Ishikawa (cell line): ENCODE data around the gene CCDC106.

Source experiments
- CEBPB ChIP-seq: IDR thresholded peaks from 2 replicates; pipeline ENCODE4 v1.6.1; 2012
- CREB1 ChIP-seq: IDR thresholded peaks from 2 replicates; pipeline ENCODE4 v1.6.1; 2012; ENCODE audit warnings: low read depth
- EGR1 ChIP-seq: IDR thresholded peaks from 2 replicates; pipeline ENCODE4 v1.6.1; 2012
- EP300 ChIP-seq: IDR thresholded peaks from 2 replicates; pipeline ENCODE4 v1.6.1; 2012; ENCODE audit warnings: borderline replicate concordance
- FOXM1 ChIP-seq: IDR thresholded peaks from 2 replicates; pipeline ENCODE4 v1.6.1; 2012; ENCODE audit warnings: low read depth, borderline replicate concordance
- MAX ChIP-seq: IDR thresholded peaks from 2 replicates; pipeline ENCODE4 v1.6.1; 2012
- NFIC ChIP-seq: IDR thresholded peaks from 2 replicates; pipeline ENCODE4 v1.6.1; 2012
- RAD21 ChIP-seq: IDR thresholded peaks from 2 replicates; pipeline ENCODE4 v1.6.1; 2012; ENCODE audit warnings: low read depth
- REST ChIP-seq: IDR thresholded peaks from 2 replicates; pipeline ENCODE4 v1.6.1; 2012; ENCODE audit warnings: low read depth, mild to moderate bottlenecking
- TAF1 ChIP-seq: IDR thresholded peaks from 2 replicates; pipeline ENCODE4 v1.6.1; 2012; ENCODE audit warnings: low read depth, mild to moderate bottlenecking
- TCF12 ChIP-seq: IDR thresholded peaks from 2 replicates; pipeline ENCODE4 v1.6.1; 2012; ENCODE audit warnings: low read depth
- TEAD4 ChIP-seq: IDR thresholded peaks from 2 replicates; pipeline ENCODE4 v1.6.1; 2012
- USF1 ChIP-seq: IDR thresholded peaks from 2 replicates; pipeline ENCODE4 v1.6.1; 2012
- YY1 ChIP-seq: IDR thresholded peaks from 2 replicates; pipeline ENCODE4 v1.6.1; 2012; ENCODE audit warnings: low read depth
- ZBTB7A ChIP-seq: IDR thresholded peaks from 2 replicates; pipeline ENCODE4 v1.6.1; 2012; ENCODE audit warnings: low read depth

The CCDC106 gene

GRCh38 chr19:55680339-55681130, 32.5 kb downstream of the CCDC106 start:
- TF ChIP-seq FOXM1 (no peak), NFIC (no peak), EGR1 (no peak), USF1 (no peak)

GRCh38 chr19:55681131-55682092, 33.4 kb downstream of the CCDC106 start:
- TF ChIP-seq NFIC (0 out of 2 replicates have a peak, but pooled peaks have one; percentile 6), TEAD4 (no peak)

- no peak for TF ChIP-seq MAX
- no peak for TF ChIP-seq CREB1
- TF ChIP-seq YY1: no peak
- no peak for TF ChIP-seq RAD21
- TF ChIP-seq USF1: no peak
- no peak for TF ChIP-seq FOXM1
Observed at GRCh38 chr19:55683449-55684261, 35.6 kb downstream of the CCDC106 start.

- no peak for TF ChIP-seq NFIC
- no peak for TF ChIP-seq MAX
- TF ChIP-seq YY1: no peak
Observed at GRCh38 chr19:55684946-55685681, 37.1 kb downstream of the CCDC106 start.

GRCh38 chr19:55685776-55686175, 37.8 kb downstream of the CCDC106 start:
- TF ChIP-seq EP300 (no peak), CEBPB (no peak), RAD21 (no peak), USF1 (no peak), TEAD4 (no peak)

- no peak for TF ChIP-seq TCF12
- no peak for TF ChIP-seq EP300
- no peak for TF ChIP-seq TAF1
- no peak for TF ChIP-seq ZBTB7A
- no peak for TF ChIP-seq RAD21
- no peak for TF ChIP-seq CEBPB
- no peak for TF ChIP-seq REST
- no peak for TF ChIP-seq NFIC
- no peak for TF ChIP-seq CREB1
- TF ChIP-seq EGR1: no peak
- no peak for TF ChIP-seq TEAD4
Observed at GRCh38 chr19:55686311-55687050, 38.5 kb downstream of the CCDC106 start.
